Esophagus squamous epithelium (tissue), 4 donors: ENCODE measurements around the gene NRXN2.

Experiments
- POLR2A ChIP-seq, 4 donors: fragments of 450-650 bp; IDR thresholded peaks; one replicate each; pipeline ENCODE4 v1.6.1; 2017; ENCODE audit warnings: antibody characterized with exemption in 4 of 4, mild to moderate bottlenecking in 4 of 4, moderate library complexity in 3 of 4
- TF ChIP-seq, protein P1 (sequence below), 6 experiments: fragments of 450-650 bp in 4 of 6; fragments of 200-600 bp in 2 of 6; sonication (generic) in 2 of 6; IDR thresholded peaks; one replicate each; pipeline ENCODE4 v1.5.1; 2016 to 2019; ENCODE audit warnings: antibody characterized with exemption in 6 of 6, mild to moderate bottlenecking in 4 of 6, moderate library complexity in 4 of 6

DNA sequence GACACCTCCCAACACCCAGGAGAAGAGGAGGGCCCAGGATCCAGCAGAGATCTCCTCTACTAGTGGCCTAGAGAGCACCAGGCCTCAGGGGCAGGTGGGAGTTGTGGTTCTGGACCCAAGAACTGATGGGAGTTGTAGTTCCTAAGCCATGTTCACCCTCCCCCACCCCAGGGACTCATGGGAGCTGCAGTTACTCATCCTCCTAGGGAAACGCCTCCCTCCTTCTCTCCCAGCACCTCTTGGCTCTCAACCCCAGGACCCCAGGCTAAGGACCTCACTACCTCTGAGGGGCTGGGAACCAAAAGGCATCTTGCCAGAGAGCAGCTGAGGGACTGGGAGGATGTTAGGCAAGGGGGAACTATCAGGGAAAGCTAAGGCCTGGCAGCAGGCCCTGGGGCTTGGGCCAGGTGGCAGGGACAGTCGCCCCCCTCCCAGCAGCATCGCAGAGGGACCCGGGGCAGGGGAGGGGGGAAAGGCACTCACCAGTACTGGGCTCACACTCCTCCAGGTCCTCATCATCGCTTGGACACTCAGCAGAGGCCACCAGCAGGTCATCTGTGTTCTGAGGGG is 103.1 kb downstream of the NRXN2 start:
- TF ChIP-seq, protein P1, sequence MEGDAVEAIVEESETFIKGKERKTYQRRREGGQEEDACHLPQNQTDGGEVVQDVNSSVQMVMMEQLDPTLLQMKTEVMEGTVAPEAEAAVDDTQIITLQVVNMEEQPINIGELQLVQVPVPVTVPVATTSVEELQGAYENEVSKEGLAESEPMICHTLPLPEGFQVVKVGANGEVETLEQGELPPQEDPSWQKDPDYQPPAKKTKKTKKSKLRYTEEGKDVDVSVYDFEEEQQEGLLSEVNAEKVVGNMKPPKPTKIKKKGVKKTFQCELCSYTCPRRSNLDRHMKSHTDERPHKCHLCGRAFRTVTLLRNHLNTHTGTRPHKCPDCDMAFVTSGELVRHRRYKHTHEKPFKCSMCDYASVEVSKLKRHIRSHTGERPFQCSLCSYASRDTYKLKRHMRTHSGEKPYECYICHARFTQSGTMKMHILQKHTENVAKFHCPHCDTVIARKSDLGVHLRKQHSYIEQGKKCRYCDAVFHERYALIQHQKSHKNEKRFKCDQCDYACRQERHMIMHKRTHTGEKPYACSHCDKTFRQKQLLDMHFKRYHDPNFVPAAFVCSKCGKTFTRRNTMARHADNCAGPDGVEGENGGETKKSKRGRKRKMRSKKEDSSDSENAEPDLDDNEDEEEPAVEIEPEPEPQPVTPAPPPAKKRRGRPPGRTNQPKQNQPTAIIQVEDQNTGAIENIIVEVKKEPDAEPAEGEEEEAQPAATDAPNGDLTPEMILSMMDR (IDR thresholded peaks at IDR 0.05) = no peak
- no peak for TF ChIP-seq POLR2A (IDR thresholded peaks at IDR 0.05)
